Measurements from ENCODE around the gene FYN.

GRCh38 chr6:111738631-111739030, 134.6 kb downstream of the FYN start:
- TF ChIP-seq CTCF (conservative IDR thresholded peaks at IDR 0.05) (no peak), ZFX (IDR thresholded peaks at IDR 0.05) (no peak)

Measured in C4-2B (cell line).